Head of caudate nucleus (tissue), 42 donors: ENCODE data around the gene WDCP.
"Not testable (repeated sequence)": the region's sequence is repeated elsewhere in the genome, so short reads cannot be mapped to it uniquely, and the experiment has no call there.

Source experiments
- DNase-seq, 42 donors: peaks; one replicate each; pipeline versions ENCODE4 v3.0.0 to v3.0.0-alpha.2; 2020 to 2021; ENCODE audit warnings: mixed read lengths in 7 of 42
- intact Hi-C: fragments of 100-400 bp; cut with DNase I; formaldehyde crosslinking; loops from one replicate; pipeline ENCODE4 v1.15.0; 2022

WDCP gene

DNA sequence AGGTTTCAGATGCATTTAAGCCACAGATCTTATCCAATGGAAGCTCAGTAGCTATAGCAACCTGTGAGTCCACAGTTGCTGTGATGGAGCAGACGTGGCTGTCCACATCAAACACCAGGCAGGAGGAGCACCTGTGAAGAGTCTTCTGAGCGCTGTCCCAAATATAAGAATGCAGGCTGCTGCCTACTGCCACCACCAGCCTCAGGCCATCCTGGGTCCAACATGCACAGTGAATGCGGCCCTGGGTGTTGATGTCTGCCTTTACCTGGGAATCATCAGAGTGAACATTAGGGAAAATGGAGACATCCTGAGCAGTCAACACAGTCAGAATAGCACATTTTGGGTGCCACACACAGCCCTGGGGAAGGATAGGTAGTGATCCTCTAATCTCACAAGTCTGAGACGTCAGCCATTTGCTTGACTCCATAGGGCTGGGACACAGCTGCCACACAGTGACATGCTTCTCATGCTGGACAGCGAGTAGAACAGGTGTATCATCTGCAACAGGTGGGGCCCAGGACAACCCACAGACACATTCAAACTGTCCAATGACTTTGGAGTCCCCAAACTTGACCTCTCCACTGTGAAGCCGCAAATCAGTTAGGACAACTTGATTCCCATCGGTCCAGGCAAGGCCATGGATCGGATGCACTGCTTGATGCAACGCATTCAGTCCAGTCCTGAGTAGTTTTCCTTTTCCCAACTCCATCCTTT lies 8.2 kb downstream of the WDCP start:
- intact Hi-C loops: no loop called here
- DNase-seq: peak in 1 of 42 donors; percentile 16

DNA sequence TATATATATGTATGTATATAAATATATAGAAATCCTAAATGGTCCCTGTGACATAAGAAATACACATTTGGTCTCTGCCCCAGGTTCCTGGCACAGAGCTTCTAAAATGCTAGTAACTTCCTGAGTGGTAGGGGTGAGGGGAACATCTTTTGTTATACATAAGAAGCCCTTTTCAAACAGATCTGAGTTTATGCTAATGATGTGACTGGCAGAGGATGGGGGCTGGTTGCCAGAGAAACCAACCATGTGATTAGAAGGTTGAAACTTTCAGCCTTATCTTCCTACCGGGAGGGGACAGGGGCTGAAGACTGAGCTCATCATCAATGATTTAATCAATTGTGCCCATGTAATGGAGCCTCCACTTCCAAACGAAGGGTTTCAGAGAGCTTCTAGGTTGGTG lies 21.0 kb downstream of the WDCP start:
- intact Hi-C loops: no loop called here
- peak in 24 of 42 donors; percentile 28 to 78 (median 52) for DNase-seq

DNA sequence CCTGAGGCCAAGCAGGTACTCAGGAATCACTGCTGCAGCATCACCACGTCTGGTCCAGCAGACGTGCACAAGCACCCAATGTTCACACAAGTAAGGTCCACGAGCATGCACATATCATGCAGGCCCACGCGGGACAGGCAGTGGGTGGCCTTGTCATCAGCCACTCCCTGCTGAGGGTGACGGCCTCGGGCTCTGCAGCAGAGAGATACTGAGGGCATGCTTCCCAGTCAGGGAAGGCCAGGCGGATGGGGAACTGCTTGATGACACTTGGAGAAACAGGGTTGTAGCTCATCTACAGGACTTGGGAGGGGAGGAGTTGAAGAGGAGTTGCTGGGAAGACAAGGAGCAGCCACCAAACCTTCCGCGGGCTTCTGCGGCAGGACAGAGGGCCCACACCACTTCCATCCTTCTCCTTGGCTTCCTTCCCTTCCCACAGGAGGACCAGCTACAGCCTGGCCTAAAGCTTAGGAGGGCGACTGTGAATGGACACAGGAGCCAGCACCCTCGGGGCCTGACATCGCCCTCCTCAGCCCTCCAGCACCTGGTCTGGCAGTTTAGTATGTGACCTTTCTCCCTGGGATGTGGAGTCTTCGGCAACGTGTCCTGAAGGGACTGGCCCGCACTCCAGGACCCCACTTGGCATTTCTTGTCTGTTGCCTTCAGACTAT lies 22.1 kb downstream of the WDCP start:
- DNase-seq: peak in 2 of 42 donors; percentile 25 to 37
- intact Hi-C loops: no loop called here

DNA sequence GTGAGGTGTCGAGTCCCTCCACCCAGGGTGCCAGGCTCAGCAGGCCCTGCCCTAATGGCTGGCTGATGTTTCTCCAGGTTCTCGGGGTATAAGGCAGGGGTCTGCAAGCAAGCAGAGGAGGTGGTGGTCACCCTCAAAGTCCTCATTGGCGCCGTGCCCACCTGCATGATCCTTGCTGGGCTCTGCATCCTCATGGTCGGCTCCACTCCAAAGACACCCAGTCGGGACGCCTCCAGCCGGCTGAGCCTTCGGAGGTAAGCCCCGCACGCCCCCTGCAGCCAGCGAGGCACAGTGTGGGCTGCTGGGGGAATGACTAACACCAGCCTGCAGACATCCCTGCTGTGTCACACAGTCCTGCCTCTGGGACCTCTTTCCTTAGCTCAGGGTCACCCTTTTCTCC lies 23.2 kb downstream of the WDCP start:
- DNase-seq: peak in 36 of 42 donors; percentile 15 to 85 (median 56)
- intact Hi-C loops: no loop called here

DNA sequence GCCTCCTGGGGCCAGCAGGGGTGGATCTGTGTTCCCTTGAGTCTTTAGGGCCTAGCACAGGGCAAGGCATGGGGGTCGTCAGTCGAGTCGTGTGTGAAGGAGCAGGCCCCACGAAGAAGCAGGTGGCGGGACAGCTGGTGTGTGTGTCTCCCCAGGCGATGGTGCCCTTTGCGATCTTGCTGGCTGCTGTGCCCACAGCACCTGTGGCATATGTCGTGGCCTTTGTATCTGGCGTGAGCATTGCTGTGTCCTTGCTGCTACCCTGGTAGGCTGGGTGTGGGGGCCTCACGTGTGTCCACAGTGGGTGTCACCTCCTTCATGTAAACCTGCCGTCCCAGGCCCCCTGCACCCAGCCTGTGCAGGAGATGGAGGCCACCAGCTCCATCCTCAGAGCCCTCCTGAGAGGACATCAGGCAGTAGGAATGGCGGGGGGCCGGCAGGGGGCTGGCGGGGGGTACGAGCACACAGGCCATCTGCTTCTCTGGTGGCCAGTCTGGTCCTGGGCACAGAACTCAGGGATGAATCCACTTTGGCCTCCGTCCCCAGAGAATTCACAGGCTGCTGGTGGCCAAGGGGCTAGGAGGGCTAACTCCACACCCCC lies 24.1 kb downstream of the WDCP start:
- intact Hi-C loops: no loop called here
- DNase-seq: no peak

DNA sequence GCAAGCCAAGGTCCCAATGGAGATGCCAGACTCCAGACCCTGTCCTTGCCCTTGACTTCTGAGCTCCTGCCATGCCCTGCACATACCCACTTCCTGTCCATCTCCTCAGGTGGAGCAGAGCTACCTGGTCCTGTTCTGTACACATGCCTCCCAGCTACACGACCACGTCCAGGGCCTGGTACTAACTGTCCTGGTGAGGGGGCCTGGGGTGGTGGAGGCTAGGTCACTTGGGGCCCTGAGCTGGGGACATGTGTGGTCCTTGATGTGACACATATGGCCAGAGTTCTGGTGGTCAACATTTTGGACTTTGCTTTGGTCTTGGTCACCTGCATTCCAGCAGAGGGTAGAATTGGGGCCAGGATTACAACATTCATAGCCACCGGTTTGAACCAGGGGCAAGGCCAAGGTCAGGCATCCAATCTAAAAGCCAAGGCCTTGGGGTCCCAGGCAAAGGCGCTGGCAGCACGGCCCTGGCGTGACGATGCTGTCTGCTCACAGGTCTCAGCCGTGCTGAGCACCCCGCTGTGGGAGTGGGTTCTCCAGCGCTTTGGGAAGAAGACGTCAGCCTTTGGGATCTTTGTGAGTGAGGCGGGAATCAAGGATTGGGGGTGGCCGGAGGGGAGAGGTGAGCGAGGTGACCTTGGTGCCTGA lies 24.7 kb downstream of the WDCP start:
- intact Hi-C loops: no loop called here
- DNase-seq: no peak

DNA sequence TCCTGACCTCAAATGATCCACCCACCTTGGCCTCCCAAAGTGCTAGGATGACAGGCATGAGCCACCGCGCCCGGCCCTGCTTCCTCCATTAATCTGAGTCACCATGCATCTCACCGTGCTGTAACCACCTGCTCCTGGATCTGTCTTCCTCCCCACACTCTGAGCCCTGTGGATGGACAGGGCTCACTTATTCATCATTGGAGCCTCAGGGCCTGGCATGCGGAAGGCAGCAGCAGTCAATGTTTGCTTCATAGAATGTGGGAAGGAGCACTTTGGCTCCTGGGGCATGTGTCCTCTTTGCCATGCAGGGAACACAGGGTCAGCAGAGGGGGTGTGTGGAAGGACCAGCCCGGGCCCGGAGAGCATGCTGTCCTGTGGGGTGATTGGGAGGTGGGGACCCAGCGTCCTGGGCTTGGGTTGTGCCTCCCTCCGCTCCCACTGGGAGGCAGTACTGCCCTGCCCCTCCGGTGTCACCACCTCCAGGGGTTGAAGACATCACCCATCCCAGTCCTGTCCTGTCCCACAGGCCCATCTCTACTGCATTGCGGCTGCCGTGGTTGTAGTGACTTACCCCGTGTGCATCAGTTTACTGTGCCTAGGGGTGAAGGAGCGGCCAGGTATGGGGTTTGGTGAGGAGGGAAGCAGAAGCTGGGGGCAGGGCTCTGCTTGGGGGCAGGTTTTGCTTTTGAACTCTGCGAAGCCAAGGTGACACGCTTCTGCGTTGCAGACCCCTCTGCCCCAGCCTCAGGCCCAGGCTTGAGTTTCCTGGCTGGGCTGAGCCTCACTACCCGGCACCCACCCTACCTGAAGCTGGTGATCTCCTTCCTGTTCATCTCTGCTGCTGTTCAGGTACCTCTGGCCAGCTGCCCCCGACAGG lies 25.8 kb downstream of the WDCP start:
- intact Hi-C loops: no loop called here
- peak in 2 of 42 donors; percentile 18 to 29 for DNase-seq

DNA sequence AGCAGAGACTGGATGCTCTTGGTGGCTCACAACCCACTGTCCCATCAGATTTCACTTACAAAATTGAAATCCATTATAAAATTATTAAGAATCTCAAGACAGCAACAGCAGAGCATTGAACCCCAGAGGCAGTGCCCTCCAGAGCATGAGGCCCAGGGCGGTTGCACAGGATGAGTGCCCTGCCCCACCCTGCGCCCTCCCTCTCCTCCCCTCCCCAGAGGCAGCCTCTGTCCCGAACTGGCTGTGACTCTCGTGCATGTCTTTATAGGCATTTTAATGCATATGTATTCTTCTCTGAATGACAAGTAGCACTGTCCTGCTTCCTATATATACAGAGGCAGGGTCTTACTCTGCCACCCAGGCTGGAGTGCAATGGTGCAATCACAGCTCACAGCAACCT lies 26.9 kb downstream of the WDCP start:
- intact Hi-C loops: no loop called here
- DNase-seq: peak in 1 of 42 donors; percentile 16

DNA sequence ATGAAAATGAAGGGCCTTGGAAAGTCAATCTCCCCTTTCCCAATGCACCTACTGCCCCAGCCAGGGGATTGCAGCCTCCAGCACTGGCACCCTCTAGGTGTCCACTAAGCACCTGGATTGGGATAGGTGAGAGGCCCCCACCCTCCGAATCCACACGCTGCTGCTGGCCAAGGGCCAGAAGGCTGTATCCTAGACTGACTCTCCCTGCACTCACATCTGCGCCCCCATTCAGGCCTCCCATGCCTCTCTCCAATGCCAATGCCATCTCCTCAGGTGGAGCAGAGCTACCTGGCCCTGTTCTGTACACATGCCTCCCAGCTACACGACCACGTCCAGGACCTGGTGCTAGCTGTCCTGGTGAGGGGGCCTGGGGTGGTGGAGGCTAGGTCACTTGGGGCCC lies 27.5 kb downstream of the WDCP start:
- intact Hi-C loops: no loop called here
- DNase-seq: peak in 1 of 42 donors; percentile 31

DNA sequence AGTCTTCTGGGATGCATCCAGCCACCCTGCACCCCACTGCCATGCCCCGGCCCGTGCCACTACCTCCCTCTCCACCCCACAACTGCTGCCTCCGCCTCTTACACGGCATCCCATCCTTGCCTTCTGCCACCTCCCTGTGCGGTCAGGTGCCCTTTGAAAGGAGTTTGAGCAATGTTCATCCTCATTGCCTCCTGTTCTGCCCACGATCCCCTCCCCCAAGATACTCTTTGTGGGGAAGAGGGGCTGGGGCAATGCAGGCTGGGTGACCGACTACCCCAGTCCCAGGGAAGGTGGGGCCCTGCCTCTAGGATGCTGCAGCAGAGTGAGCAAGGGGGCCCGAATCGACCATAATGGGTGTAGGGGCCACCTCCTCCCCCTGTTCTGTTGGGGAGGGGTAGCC lies 28.9 kb downstream of the WDCP start:
- DNase-seq: no peak
- intact Hi-C loops: no loop called here

DNA sequence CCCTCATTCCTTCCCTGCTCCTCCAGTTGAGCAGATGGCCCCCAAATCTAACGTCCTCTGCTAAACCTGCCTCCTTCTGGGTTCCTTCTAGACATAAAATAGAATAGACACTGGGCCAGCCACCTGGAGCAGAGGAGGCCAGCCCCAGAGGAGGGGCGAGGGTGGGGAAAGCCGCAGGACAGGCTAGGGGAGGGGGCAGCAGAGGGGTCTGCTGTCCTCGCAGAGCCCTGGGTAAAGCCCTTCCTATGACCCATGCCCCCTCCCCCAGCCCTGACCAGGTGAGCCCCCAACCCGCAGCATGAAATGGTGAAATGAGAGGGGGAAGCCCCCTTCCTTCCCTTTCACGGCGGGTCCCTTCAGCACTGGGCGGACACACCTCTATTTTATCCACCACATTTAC lies 29.5 kb downstream of the WDCP start:
- no peak for DNase-seq
- intact Hi-C loops: no loop called here

DNA sequence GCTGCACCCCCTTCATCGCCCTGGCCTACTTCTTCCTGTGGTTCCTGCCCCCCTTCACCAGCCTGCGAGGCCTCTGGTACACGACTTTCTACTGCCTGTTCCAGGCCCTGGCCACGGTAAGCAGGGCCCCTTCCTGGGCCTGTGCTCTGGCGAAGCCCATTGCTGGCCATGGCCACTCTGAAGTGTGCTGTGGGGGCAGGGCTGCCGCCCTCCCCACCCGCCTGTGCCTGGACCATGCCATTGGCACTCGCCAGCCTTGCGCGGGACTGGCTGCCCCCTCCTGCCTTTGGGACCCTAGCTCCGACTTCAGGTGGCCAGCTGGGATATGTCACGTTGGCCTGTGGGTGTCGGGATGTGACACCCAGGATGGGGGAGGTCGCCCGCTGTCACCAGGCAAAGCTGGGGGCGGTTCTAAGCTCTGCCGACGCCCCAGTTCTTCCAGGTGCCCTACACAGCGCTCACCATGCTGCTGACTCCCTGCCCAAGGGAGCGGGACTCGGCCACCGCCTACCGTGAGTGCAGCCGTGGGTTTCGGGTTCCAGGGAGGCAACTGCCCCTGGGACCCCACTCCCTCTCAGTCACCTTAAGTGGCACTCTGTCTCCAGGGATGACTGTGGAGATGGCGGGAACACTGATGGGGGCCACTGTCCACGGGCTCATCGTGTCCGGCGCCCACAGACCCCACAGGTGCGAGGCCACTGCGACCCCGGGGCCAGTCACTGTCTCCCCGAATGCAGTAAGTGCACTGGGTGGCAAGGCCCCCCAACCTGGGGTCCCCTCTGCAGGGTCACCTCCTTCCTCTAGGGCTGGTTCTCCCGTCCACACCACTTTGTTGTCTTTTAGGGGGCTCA lies 30.1 kb downstream of the WDCP start:
- intact Hi-C loops: no loop called here
- DNase-seq: peak in 9 of 42 donors; percentile 31 to 68 (median 40)

DNA sequence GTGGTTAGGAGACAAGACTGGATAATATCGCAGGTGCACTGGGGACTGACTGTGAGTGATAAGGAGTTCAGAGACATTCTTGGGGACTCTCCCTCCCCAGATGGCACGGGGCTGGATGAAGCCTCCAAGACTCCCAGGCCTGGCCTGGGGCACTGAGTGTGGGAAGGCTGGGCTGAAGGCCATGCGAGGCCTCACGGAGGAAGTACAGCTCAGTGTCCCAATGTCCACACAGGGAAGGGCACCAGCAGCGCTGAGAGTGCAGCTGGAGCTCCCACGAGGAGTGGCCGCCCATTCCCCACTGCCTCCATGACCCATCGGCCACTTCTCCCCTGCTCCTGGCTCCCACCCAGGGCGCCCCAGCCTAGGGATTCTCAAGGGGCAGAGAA lies 30.8 kb downstream of the WDCP start:
- intact Hi-C loops: no loop called here
- DNase-seq: no peak

DNA sequence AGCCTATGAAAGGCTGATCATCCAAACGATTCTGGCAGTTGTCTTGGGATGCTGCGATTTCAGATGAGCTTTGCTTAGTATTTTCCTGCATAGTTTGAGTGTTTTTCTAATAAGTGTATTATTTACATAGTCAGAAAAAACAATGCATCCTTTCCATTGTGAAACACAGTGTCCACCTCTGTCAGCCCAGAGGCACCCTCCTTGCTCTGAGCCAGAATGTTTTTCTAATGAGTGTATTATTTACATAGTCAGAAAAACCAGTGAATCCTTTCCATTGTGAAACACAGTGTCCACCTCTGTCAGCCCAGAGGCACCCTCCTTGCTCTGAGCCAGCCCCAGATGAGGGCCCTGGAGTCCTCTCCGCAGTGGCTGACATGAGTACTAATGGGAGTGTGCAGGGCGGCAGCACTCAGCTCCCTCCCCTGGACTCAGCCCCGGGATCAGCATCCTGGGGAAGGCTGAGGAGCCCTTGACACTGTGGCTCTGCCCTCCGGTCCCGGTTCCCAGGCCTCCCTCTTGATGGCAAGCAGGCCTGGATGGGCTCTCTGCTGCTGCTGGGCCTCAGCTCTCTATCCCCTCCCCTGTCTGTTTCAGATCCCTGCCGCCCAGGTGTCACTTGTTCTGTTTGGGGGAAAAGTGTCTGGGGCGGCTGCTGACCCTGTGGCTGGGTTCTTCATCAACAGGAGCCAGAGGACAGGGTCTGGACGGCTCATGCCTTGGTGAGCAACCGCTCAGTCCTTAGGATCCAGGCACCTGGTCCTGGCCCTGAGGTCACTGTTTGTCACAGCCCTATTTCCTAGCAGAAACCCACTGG lies 31.4 kb downstream of the WDCP start:
- intact Hi-C loops: no loop called here
- peak in 1 of 42 donors; percentile 33 for DNase-seq

DNA sequence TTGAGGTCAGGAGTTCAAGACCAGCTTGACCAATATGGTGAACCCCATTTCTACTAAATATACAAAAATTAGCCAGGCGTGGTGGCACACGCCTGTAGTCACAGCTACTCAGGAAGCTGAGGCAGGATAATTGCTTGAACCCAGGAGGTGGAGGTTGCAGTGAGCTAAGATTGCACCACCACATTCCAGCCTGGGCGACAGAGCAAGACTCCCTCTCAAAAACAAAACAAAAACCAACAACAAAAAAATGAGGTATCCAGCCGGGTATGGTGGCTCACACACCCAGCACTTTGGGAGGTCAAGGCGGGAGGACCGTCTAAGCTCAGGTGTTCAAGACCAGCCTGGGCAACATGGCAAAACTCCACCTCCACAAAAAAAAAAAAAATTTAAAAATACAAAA lies 32.3 kb downstream of the WDCP start:
- not testable (repeated sequence) for DNase-seq

DNA sequence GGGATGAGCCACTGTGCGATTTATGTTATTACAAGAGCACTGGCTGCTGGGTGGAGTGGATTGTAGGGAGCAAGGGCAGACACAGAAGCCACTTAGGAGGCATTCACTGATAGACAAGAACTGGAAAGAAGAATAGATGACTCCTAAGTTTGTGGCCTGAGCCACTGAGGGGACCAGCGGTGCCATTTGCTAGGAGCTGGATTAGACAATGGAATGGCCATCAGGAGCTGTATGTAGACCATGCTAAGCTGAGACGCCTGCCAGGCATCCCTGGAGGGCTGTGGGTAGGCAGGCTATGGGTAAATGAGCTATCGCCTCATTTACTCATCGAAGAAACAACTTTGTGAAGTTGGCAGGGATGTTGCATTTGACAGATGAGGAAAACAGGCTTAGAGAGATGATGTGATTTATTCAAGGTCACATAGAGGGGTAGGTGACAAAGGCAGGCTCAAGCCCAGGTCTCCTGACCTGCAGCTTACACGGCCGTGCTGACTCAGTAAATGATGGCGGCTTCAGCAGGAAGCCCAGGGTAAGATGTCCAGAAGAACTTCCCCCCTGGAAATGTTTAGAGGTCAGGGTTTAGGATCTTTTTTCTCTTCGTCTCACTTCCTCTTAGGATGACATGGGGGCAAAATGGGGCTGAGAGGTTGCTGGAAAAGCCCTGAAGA lies 34.5 kb downstream of the WDCP start:
- intact Hi-C loops: no loop called here
- DNase-seq: no peak

More for the DNA sequence above, 32.3 kb downstream of the WDCP start:
- intact Hi-C loops: not testable (repeated sequence)
